ENCODE results near the gene APC. TPM values are rescaled to one million over a fixed set of nuclear protein-coding genes. Genes with fewer than 3 reads are reported as not detected.
A peak's percentile ranks its signal among the peaks of the same experiment; 100 is the strongest.
"Not testable (repeated sequence)": the region's sequence is repeated elsewhere in the genome, so short reads cannot be mapped to it uniquely, and the experiment has no call there.

APC gene
- total and polyA plus RNA-seq, 2 experiments from 2014 or later: 12.9 to 40.1 TPM

DNA sequence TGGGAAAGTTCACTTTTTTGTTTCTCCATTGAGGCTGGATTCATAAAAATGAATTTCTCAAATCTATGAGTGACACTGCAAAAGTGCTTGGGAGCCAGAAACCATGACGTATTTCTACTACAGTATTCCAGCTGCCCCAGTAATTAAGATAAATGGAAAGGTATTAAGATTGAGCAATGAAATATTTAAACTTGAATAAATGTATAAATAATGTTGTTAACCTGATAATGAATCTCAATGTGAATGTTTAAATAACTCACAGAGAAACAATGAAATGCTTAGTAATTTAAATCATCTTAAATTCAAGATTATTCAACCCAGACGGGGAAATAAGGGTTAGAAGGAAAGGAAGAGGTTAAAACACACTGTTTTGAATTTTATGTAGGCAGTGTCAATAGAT lies 112.2 kb downstream of the APC start:
- Histone ChIP-seq H3K27ac (no peak overlapping the region), H3K36me3 (no peaks in the 10 kb centered on the region), H3K4me3 (no peak overlapping the region), H3K9me3 (ENCODE audit: low read depth) (no peaks in the 10 kb centered on the region), H3K27me3 (no peaks in the 10 kb centered on the region), H3K4me1 (ENCODE audit: low read depth) (peaks cover 5% of the 10 kb centered on the region)
- TF ChIP-seq, protein P1, sequence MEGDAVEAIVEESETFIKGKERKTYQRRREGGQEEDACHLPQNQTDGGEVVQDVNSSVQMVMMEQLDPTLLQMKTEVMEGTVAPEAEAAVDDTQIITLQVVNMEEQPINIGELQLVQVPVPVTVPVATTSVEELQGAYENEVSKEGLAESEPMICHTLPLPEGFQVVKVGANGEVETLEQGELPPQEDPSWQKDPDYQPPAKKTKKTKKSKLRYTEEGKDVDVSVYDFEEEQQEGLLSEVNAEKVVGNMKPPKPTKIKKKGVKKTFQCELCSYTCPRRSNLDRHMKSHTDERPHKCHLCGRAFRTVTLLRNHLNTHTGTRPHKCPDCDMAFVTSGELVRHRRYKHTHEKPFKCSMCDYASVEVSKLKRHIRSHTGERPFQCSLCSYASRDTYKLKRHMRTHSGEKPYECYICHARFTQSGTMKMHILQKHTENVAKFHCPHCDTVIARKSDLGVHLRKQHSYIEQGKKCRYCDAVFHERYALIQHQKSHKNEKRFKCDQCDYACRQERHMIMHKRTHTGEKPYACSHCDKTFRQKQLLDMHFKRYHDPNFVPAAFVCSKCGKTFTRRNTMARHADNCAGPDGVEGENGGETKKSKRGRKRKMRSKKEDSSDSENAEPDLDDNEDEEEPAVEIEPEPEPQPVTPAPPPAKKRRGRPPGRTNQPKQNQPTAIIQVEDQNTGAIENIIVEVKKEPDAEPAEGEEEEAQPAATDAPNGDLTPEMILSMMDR (IDR thresholded peaks at IDR 0.05; ENCODE audit: low read depth, low read length): no peak
- DNase-seq (ENCODE audit: low read depth in 1 of 2, low spot score in 1 of 2): no peak

DNA sequence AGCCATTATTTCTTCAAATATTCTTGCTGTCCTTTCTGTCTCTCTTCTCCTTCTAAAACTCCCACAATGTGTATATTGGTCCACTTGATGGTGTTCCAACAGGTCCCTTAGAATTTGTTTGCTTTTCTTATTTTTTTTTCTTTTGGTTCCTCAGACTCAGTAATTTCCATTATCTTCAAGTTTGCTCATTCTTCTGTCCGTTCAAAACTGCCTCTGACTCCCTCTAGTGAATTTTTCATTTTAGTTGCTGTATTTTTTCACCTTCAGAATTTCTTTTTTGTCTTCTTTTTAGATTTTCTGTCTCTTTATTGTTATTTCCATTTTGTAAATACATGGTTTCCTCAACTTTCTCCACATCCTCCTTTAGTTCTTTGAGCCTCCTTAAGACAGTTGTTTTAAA lies 117.0 kb downstream of the APC start:
- Histone ChIP-seq H3K36me3 (no peaks in the 10 kb centered on the region), H3K9me3 (ENCODE audit: low read depth) (no peaks in the 10 kb centered on the region), H3K27me3 (peaks cover 8% of the 10 kb centered on the region), H3K4me3 (no peak overlapping the region), H3K27ac (no peak overlapping the region), H3K4me1 (ENCODE audit: low read depth) (no peaks in the 10 kb centered on the region)
- TF ChIP-seq, protein P1 (IDR thresholded peaks at IDR 0.05; ENCODE audit: low read depth, low read length): no peak
- DNase-seq (ENCODE audit: low read depth in 1 of 2, low spot score in 1 of 2): no peak

DNA sequence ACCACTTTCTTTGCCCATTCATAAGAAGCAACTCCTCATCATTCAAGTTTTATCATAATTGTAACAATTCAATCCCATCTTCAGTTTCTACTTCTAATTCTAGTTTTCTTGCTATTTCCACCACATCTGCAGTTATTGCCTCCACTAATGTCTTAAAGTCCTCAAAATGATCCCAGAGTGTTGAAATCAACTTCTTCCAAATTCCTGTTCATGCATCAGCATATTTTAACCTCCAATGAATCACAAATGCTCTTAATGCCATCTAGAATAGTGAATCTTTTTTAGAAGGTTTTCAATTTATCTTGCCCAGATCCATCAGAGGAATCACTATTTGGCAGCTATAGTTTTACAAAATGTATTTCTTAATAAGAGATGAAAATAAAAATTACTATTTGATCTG lies 120.2 kb downstream of the APC start:
- Histone ChIP-seq H3K27me3 (peaks cover 8% of the 10 kb centered on the region), H3K4me3 (no peak overlapping the region), H3K9me3 (ENCODE audit: low read depth) (no peaks in the 10 kb centered on the region), H3K27ac (no peak overlapping the region), H3K4me1 (ENCODE audit: low read depth) (no peaks in the 10 kb centered on the region), H3K36me3 (no peaks in the 10 kb centered on the region)
- no peak for DNase-seq (ENCODE audit: low read depth in 1 of 2, low spot score in 1 of 2)
- TF ChIP-seq, protein P1 (IDR thresholded peaks at IDR 0.05; ENCODE audit: low read depth, low read length): no peak

DNA sequence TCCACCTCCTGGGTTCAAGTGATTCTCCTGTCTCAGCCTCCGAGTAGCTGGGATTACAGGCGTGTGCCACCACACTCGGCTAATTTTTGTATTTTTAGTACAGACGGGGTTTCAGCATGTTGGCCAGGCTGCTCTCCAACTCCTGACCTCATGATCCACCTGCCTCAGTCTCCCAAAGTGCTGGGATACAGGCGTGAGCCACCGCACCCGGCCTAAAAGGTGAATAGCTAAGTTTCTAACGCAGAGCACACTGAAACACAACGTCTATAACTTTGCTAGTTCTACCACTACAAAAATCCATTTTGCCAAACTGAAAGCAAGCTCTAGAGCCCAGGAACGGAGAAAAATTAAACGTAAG lies 122.9 kb downstream of the APC start:
- not testable (repeated sequence) for H3K27me3 ChIP-seq; H3K4me1 ChIP-seq (ENCODE audit: low read depth); DNase-seq (ENCODE audit: low read depth in 1 of 2, low spot score in 1 of 2); H3K4me3 ChIP-seq; H3K9me3 ChIP-seq (ENCODE audit: low read depth)
- peak overlapping the region; percentile 93 for H3K27ac ChIP-seq
- H3K36me3 ChIP-seq: peaks cover 14% of the 10 kb centered on the region

DNA sequence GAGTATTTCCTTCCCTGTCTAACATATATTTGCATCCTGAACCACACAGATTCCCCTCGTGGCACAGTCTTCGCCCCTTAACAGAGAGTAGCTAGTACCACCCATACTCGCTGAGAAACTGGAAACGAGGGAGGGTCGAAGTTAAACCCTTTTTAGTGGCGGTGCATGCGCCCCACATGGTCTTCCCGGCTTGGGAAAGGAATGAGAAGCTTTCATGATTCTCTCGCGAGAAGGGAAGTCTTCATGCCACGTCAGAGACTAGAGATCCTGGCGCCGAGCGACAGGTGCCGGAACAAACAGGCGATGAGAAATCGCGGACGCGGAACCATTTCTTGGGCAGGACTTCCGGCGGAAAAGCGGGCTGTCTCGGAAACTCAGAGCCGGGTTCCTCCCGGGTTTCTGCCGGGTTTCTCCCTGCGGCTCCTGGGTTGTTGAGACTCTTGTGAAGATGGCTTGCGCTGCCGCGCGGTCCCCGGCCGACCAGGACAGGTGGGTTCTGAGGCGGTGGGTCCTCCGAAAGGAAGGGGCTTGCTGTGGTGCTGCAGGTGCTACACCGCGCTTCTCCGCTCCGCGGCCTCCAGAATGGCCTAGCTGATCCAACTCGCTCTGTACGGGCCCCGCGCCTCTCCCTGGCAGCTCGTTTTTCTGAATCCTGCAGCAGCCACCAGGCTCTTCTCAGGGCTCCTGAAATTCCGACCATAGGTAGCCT lies 123.4 kb downstream of the APC start, which contains the start of gene SRP19:
Gene SRP19, plus strand, starts transcription at position 359 of the 709 bp plus-strand sequence. Its CDS starts 90 bp downstream, at position 449.
- no peaks in the 10 kb centered on the region for H3K4me1 ChIP-seq (ENCODE audit: low read depth)
- H3K36me3 ChIP-seq: peaks cover 14% of the 10 kb centered on the region
- peak; percentile 98 to 99 for DNase-seq (ENCODE audit: low read depth in 1 of 2, low spot score in 1 of 2)
- H3K27me3 ChIP-seq: peaks cover 3% of the 10 kb centered on the region
- H3K27ac ChIP-seq: peak within 1 kb of the TSS; percentile 93
- TF ChIP-seq, protein P1 (IDR thresholded peaks at IDR 0.05; ENCODE audit: low read depth, low read length): no peak
- peak within 1 kb of the TSS; percentile 71 for H3K4me3 ChIP-seq
- no peaks in the 10 kb centered on the region for H3K9me3 ChIP-seq (ENCODE audit: low read depth)

DNA sequence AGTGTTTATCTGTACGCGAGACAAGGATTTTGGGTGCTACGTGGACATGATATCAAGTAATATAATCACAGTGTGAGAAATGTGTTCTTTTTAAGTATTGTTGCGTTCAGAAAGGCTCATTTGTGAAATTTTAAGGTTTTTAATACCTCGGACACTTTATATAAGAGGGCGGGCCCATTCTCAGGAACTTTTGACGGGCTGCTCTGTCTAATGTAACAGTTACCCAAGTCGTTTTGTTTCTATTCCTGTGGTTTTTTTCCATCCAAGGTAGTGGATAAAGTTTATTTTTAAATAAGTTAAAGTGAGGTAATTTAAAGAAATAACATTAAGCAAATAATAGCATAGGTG lies 123.9 kb downstream of the APC start:
- no peak for DNase-seq (ENCODE audit: low read depth in 1 of 2, low spot score in 1 of 2)
- TF ChIP-seq, protein P1 (IDR thresholded peaks at IDR 0.05; ENCODE audit: low read depth, low read length): no peak
- H3K27ac ChIP-seq: peak overlapping the region; percentile 93
- peak overlapping the region; percentile 71 for H3K4me3 ChIP-seq
- no peaks in the 10 kb centered on the region for H3K9me3 ChIP-seq (ENCODE audit: low read depth)
- H3K36me3 ChIP-seq: peaks cover 18% of the 10 kb centered on the region
- no peaks in the 10 kb centered on the region for H3K27me3 ChIP-seq
- H3K4me1 ChIP-seq (ENCODE audit: low read depth): no peaks in the 10 kb centered on the region
